K562 (cell line): ENCODE results near the gene OR5J2. TPM values are rescaled to one million over a fixed set of nuclear protein-coding genes. Genes with fewer than 3 reads are reported as not detected.

ENCODE experiments used
- ATAC-seq: fragments of 200-7000 bp; cut with Tn5 transposase; 3 replicates; pipeline ENCODE4 v1.9.1; 2020; ENCODE audit warnings: moderate library complexity
- BruUV-seq: library from RNA; stranded (reverse); fragments of 400-500 nt; replicated peaks from 2 replicates; lab custom pipeline; 2021; lab: Mats Ljungman, UMichigan
- CTCF ChIA-PET: fragments of 300-600 bp; formaldehyde crosslinking; extraction: SDS; loops from one replicate; lab custom pipeline; 2021; ENCODE audit warnings: low intra/inter-chr PET ratio; lab: Yijun Ruan, JAX
- POLR2A ChIA-PET: fragments of 300-600, 350-650 bp; sonication (Branson Sonifier 250); formaldehyde crosslinking; extraction: SDS; loops from one replicate; lab custom pipeline; 2021; ENCODE audit warnings: antibody characterized with exemption, inconsistent platforms; lab: Yijun Ruan, JAX
- DNase-seq, 4 experiments: peaks; one replicate each; pipeline versions ENCODE4 v3.0.0 to v3.0.0-alpha.2; 2011 to 2018; ENCODE audit warnings: low spot score in 3 of 4, mixed read lengths in 3 of 4; ENCODE audit errors: extremely low read depth in 1 of 4
- FAIRE-seq: peaks from 2 replicates; lab custom pipeline; 2011; peaks lifted over from hg19 to GRCh38; lab: Jason Lieb, UNC
- H2AFZ ChIP-seq: 2 replicates; pipeline ENCODE4 v1.6.0; 2011; ENCODE audit warnings: low read depth, low read length, control low read depth, inconsistent platforms
- H3K27ac ChIP-seq: fragments of 200-600 bp; 3 replicates; pipeline ENCODE4 v1.8.0; 2011; ENCODE audit warnings: low read depth, mild to moderate bottlenecking, control low read depth, inconsistent platforms, low read length, moderate library complexity, mixed read lengths; ENCODE audit errors: extremely low read depth
- H3K27me3 ChIP-seq, 2 experiments: fragments of 300-600 bp in 1 of 2; 2 replicates in 1 of 2; 3 replicates in 1 of 2; pipeline versions ENCODE4 v1.6.0 to v1.8.0; 2011; ENCODE audit warnings: inconsistent platforms in 2 of 2, low read length in 2 of 2, mild to moderate bottlenecking in 1 of 2, mixed read lengths in 1 of 2, moderate library complexity in 1 of 2; ENCODE audit not compliant: control insufficient read depth in 2 of 2, insufficient read depth in 2 of 2
- H3K36me3 ChIP-seq: fragments of 300-600 bp; 3 replicates; pipeline ENCODE4 v1.8.0; 2011; ENCODE audit warnings: mild to moderate bottlenecking, low read length, inconsistent platforms; ENCODE audit not compliant: control insufficient read depth, insufficient read depth
- H3K4me1 ChIP-seq, 2 experiments: fragments of 200-600 bp in 1 of 2; replicated peaks in 1 of 2; 2 replicates in 1 of 2; 3 replicates in 1 of 2; pipeline versions ENCODE4 v1.5.1 to v1.8.0; 2011; ENCODE audit warnings: inconsistent platforms in 2 of 2, low read length in 2 of 2, mild to moderate bottlenecking in 1 of 2, mixed read lengths in 1 of 2, moderate library complexity in 1 of 2; ENCODE audit not compliant: control insufficient read depth in 2 of 2, insufficient read depth in 2 of 2
- H3K4me2 ChIP-seq: 2 replicates; pipeline ENCODE4 v1.6.1; 2011; ENCODE audit warnings: low read length, control low read depth, inconsistent platforms, mixed read lengths; ENCODE audit not compliant: insufficient read depth
- H3K4me3 ChIP-seq: fragments of 200-600 bp; sonication (generic), shearing (Covaris generic); 2 replicates; pipeline ENCODE4 v1.5.1; 2016; ENCODE audit warnings: control low read depth, inconsistent platforms
- H3K79me2 ChIP-seq: fragments of 200-600 bp; 3 replicates; pipeline ENCODE4 v1.8.0; 2011; ENCODE audit warnings: low read length, inconsistent platforms; ENCODE audit not compliant: control insufficient read depth, insufficient read depth
- H3K9ac ChIP-seq, 2 experiments: 2 replicates each; pipeline versions ENCODE4 v1.6.0 to v1.6.1; 2011; ENCODE audit warnings: low read depth in 2 of 2, low read length in 2 of 2, control low read depth in 1 of 2, inconsistent platforms in 1 of 2, mild to moderate bottlenecking in 1 of 2, mixed read lengths in 1 of 2; ENCODE audit not compliant: insufficient read depth in 1 of 2
- H3K9me1 ChIP-seq: one replicate; pipeline ENCODE4 v1.6.0; 2011; ENCODE audit warnings: inconsistent platforms, mild to moderate bottlenecking, low read length, moderate library complexity; ENCODE audit not compliant: control insufficient read depth, insufficient read depth
- H3K9me3 ChIP-seq: replicated peaks from 2 replicates; pipeline ENCODE4 v1.5.1; 2011; ENCODE audit warnings: low read depth, low read length, inconsistent platforms; ENCODE audit not compliant: control insufficient read depth, insufficient read depth
- H4K20me1 ChIP-seq: replicated peaks from 2 replicates; pipeline ENCODE4 v1.6.1; 2011; ENCODE audit warnings: low read length, inconsistent platforms, mixed read lengths; ENCODE audit not compliant: control insufficient read depth, insufficient read depth
- CSDE1 ChIP-seq, 2 experiments: fragments of 450-650 bp; IDR thresholded peaks; 2 replicates each; pipeline ENCODE4 v1.6.1; 2016; ENCODE audit warnings: mild to moderate bottlenecking in 1 of 2
- EZH2 ChIP-seq: IDR thresholded peaks from 2 replicates; pipeline ENCODE4 v1.6.1; 2012; ENCODE audit warnings: low read depth, mild to moderate bottlenecking, inconsistent platforms, low read length, borderline replicate concordance
- FOXM1 ChIP-seq, 2 experiments: fragments of 450-650 bp in 1 of 2; sonication (generic) in 1 of 2; formaldehyde crosslinking in 1 of 2; IDR thresholded peaks; 2 replicates each; pipeline versions ENCODE4 v1.6.1 to v1.9.0; 2017 to 2022; ENCODE audit warnings: low read depth in 2 of 2, mild to moderate bottlenecking in 2 of 2, missing genetic modification reagents in 1 of 2, moderate library complexity in 1 of 2
- ID3 ChIP-seq, 2 experiments: fragments of 250-450 bp in 1 of 2; fragments of 450-650 bp in 1 of 2; sonication (Bioruptor Pico) in 1 of 2; IDR thresholded peaks; 2 replicates each; pipeline versions ENCODE4 v1.6.1 to v1.8.0; 2016 to 2021; ENCODE audit warnings: mild to moderate bottlenecking in 2 of 2, moderate library complexity in 2 of 2, missing compliant biosample characterization in 1 of 2, missing genetic modification characterization in 1 of 2
- KAT8 ChIP-seq: fragments of 450-650 bp; IDR thresholded peaks from 2 replicates; pipeline ENCODE4 v1.6.1; 2016; ENCODE audit warnings: low read depth, mild to moderate bottlenecking
- MCM7 ChIP-seq, 2 experiments: fragments of 450-650 bp; IDR thresholded peaks; 2 replicates each; pipeline ENCODE4 v1.6.1; 2016 to 2018
- MYNN ChIP-seq, 2 experiments: sonication (generic); formaldehyde crosslinking in 1 of 2; IDR thresholded peaks; 2 replicates each; pipeline versions ENCODE4 v1.5.0 to v1.6.1; 2016 to 2020; ENCODE audit warnings: antibody characterized with exemption in 1 of 2, missing genetic modification reagents in 1 of 2
- RREB1 ChIP-seq: fragments of 250-450 bp; sonication (Bioruptor Pico); IDR thresholded peaks from 2 replicates; pipeline ENCODE4 v1.4.0; 2020
- ZBTB1 ChIP-seq: sonication (generic); formaldehyde crosslinking; IDR thresholded peaks from 2 replicates; pipeline ENCODE4 v1.8.1; 2023; ENCODE audit warnings: missing genetic modification reagents, low read depth, mild to moderate bottlenecking, borderline replicate concordance
- WGBS: fragments of 100-300 bp; shearing (Covaris generic); methylation state at CpG from one replicate; pipeline ENCODE4 v1.1.6; 2016; ENCODE audit warnings: low coverage, mixed read lengths; ENCODE audit not compliant: insufficient coverage; ENCODE audit errors: missing lambda C conversion rate; 5-methylcytosine and 5-hydroxymethylcytosine counted together
- in situ Hi-C: fragments of 300-500 bp; cut with MboI; formaldehyde crosslinking; loops from 4 replicates; pipeline ENCODE4 v1.15.0; 2018; ENCODE audit warnings: inconsistent platforms, mixed read lengths
- intact Hi-C: fragments of 100-400 bp; cut with micrococcal nuclease; formaldehyde crosslinking; loops from 2 replicates; pipeline ENCODE4 v1.14.2; 2022
- polyA plus RNA-seq, 8 experiments: library from polyadenylated mRNA; depleted of rRNA in 4 of 8; stranded (reverse) in 5 of 8; unstranded in 3 of 8; fragments of >200 nt; fragmentation: Nextera tagmentation in 2 of 8; fragmentation: Illumina TruSeq in 1 of 8; extraction: Ambion mirVana in 2 of 8; extraction: Trizol in 1 of 8; gene quantifications; 2 replicates each; pipeline versions ENCODE4 v1.2.1 to v1.2.3, GENCODE V29; 2011 to 2014; ENCODE audit warnings: inconsistent platforms in 1 of 8, missing spikeins in 1 of 8
- total RNA-seq, 7 experiments: library from RNA; depleted of rRNA in 6 of 7; stranded (reverse); fragments of >200 nt in 6 of 7; fragmentation: Illumina TruSeq in 2 of 7; extraction: Trizol in 2 of 7; gene quantifications; 2 replicates each; pipeline versions ENCODE4 v1.2.1 to v1.2.3, GENCODE V29; 2011 to 2021; ENCODE audit warnings: low replicate concordance in 1 of 7
- TF ChIP-seq, protein P1 (sequence below): sonication (generic); formaldehyde crosslinking; IDR thresholded peaks from 2 replicates; pipeline ENCODE4 v1.8.1; 2023; ENCODE audit warnings: mild to moderate bottlenecking, missing genetic modification reagents

The OR5J2 gene
- total and polyA plus RNA-seq, 9 of the 15 experiments (the other 6 are each of a cell fraction or from before 2014, with no cell fraction given) = not detected

- TF ChIP-seq ID3 (CRISPR knock-in tag; IDR thresholded peaks at IDR 0.05) (no peak), ID3 (tag; IDR thresholded peaks at IDR 0.05) (no peak), CSDE1 (IDR thresholded peaks at IDR 0.05) (no peak), MYNN (IDR thresholded peaks at IDR 0.05) (no peak), MYNN (CRISPR knock-in tag; IDR thresholded peaks at IDR 0.05) (no peak), MCM7 (IDR thresholded peaks at IDR 0.05) (no peak)
Observed at GRCh38 chr11:56183459-56183858, 7.0 kb downstream of the OR5J2 start (continued).

DNA sequence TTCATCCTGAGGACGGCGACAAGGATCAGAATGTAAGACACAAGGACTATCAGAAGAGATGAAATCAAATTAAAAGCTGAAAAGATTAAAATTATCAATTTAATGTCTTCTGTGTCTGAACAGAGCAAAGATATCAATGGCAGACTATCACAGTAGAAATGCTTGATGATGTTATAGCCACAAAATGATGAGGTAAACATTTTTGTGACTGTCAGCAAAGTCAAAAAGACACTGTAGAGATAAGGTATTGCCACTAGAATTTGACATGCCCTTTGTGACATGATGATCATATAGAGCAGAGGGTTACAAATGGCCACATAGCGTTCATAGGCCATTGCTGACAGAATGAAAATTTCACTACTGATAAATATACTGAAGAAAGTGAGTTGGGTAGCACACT, 12.2 kb downstream of the OR5J2 start:
- ChIA-PET CTCF (no interaction called here), POLR2A (no interaction called here)
- Histone ChIP-seq H3K27ac (no peak overlapping the region), H3K27me3 (no peaks in the 10 kb centered on the region), H3K79me2 (no peaks in the 10 kb centered on the region), H3K36me3 (no peaks in the 10 kb centered on the region), H3K4me2 (no peak overlapping the region), H3K9ac (no peak overlapping the region), H3K4me1 (no peaks in the 10 kb centered on the region), H3K9me3 (no peaks in the 10 kb centered on the region; the same call in 1 of the 2 replicates), H4K20me1 (no peaks in the 10 kb centered on the region), H3K4me3 (no peak overlapping the region), H3K9me1 (no peaks in the 10 kb centered on the region), H2AFZ (no peak overlapping the region)
- no peak for ATAC-seq
- in situ Hi-C loops = no loop called here
- intact Hi-C loops = loop anchor here (10.0 kb wide), 1 partner anchor 46 kb away; the partner anchor contains the start of gene OR5T2
- 2% methylated on average over 3 of the region's 3 CpGs for WGBS
- DNase-seq = no peak
- no TSS peak for BruUV-seq
- FAIRE-seq = no peak
- no peak for TF ChIP-seq KAT8
- TF ChIP-seq, protein P1, sequence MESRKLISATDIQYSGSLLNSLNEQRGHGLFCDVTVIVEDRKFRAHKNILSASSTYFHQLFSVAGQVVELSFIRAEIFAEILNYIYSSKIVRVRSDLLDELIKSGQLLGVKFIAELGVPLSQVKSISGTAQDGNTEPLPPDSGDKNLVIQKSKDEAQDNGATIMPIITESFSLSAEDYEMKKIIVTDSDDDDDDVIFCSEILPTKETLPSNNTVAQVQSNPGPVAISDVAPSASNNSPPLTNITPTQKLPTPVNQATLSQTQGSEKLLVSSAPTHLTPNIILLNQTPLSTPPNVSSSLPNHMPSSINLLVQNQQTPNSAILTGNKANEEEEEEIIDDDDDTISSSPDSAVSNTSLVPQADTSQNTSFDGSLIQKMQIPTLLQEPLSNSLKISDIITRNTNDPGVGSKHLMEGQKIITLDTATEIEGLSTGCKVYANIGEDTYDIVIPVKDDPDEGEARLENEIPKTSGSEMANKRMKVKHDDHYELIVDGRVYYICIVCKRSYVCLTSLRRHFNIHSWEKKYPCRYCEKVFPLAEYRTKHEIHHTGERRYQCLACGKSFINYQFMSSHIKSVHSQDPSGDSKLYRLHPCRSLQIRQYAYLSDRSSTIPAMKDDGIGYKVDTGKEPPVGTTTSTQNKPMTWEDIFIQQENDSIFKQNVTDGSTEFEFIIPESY = no peak
- TF ChIP-seq FOXM1 (IDR thresholded peaks at IDR 0.05; ENCODE audit: low read depth) = no peak
- no peak for TF ChIP-seq FOXM1 (CRISPR knock-in tag; IDR thresholded peaks at IDR 0.05; ENCODE audit: low read depth)
- TF ChIP-seq ZBTB1 (CRISPR knock-in tag) = no peak
- no peak for TF ChIP-seq RREB1 (CRISPR knock-in tag)
- no peak for TF ChIP-seq EZH2
